ENCODE data around the gene ECEL1.
"Not testable (repeated sequence)": the region's sequence is repeated elsewhere in the genome, so short reads cannot be mapped to it uniquely, and the experiment has no call there.

The ECEL1 gene

GRCh38 chr2:232441147-232441651 lies 46.4 kb downstream of the ECEL1 start:
- no peaks in the 10 kb centered on the region for H3K79me2 ChIP-seq (ENCODE audit: insufficient read depth, low read depth)

GRCh38 chr2:232440220-232441018 lies 47.2 kb downstream of the ECEL1 start:
- H3K27me3 ChIP-seq (ENCODE audit: insufficient read depth, low read depth); H3K79me2 ChIP-seq (ENCODE audit: insufficient read depth, low read depth); H3K4me2 ChIP-seq; H3K27ac ChIP-seq; H3K36me3 ChIP-seq (ENCODE audit: insufficient read depth); H3K4me3 ChIP-seq (IDR thresholded peaks at IDR 0.05; ENCODE audit: insufficient read depth, low read depth, low read length); H3K9ac ChIP-seq; H4K20me1 ChIP-seq (ENCODE audit: insufficient read depth); H3K4me1 ChIP-seq (ENCODE audit: low read depth, poor library complexity, severe bottlenecking): not testable (repeated sequence)
- peak; percentile 84 for TF ChIP-seq CTCF (conservative IDR thresholded peaks at IDR 0.05; ENCODE audit: low read depth, low read length)
- peak overlapping the region; percentile 44 for H2AFZ ChIP-seq (ENCODE audit: low read depth)

More at GRCh38 chr2:232441147-232441651, 46.4 kb downstream of the ECEL1 start:
- Histone ChIP-seq H3K4me2 (no peak overlapping the region), H3K9ac (no peak overlapping the region), H3K27me3 (ENCODE audit: insufficient read depth, low read depth) (no peaks in the 10 kb centered on the region), H3K4me3 (IDR thresholded peaks at IDR 0.05; ENCODE audit: insufficient read depth, low read depth, low read length) (no peak overlapping the region), H3K36me3 (ENCODE audit: insufficient read depth) (no peaks in the 10 kb centered on the region), H3K4me1 (ENCODE audit: low read depth, poor library complexity, severe bottlenecking) (no peaks in the 10 kb centered on the region), H2AFZ (ENCODE audit: low read depth) (no peak overlapping the region), H4K20me1 (ENCODE audit: insufficient read depth) (no peaks in the 10 kb centered on the region), H3K27ac (no peak overlapping the region)
- no peak for TF ChIP-seq CTCF (conservative IDR thresholded peaks at IDR 0.05; ENCODE audit: low read depth, low read length)

GRCh38 chr2:232439758-232440135 lies 47.9 kb downstream of the ECEL1 start:
- H3K27me3 ChIP-seq (ENCODE audit: insufficient read depth, low read depth) = no peaks in the 10 kb centered on the region
- no peaks in the 10 kb centered on the region for H3K4me1 ChIP-seq (ENCODE audit: low read depth, poor library complexity, severe bottlenecking)
- H4K20me1 ChIP-seq (ENCODE audit: insufficient read depth) = no peaks in the 10 kb centered on the region
- H3K27ac ChIP-seq = no peak overlapping the region
- H3K79me2 ChIP-seq (ENCODE audit: insufficient read depth, low read depth) = no peaks in the 10 kb centered on the region
- H3K36me3 ChIP-seq (ENCODE audit: insufficient read depth) = no peaks in the 10 kb centered on the region
- H2AFZ ChIP-seq (ENCODE audit: low read depth) = peak overlapping the region; percentile 44; the same call in 1 of the 2 replicates
- no peak overlapping the region for H3K9ac ChIP-seq
- no peak overlapping the region for H3K4me3 ChIP-seq (IDR thresholded peaks at IDR 0.05; ENCODE audit: insufficient read depth, low read depth, low read length)
- no peak overlapping the region for H3K4me2 ChIP-seq
- peak; percentile 45 for TF ChIP-seq CTCF (conservative IDR thresholded peaks at IDR 0.05; ENCODE audit: low read depth, low read length)

- Histone ChIP-seq H3K9ac (no peak overlapping the region), H3K36me3 (ENCODE audit: insufficient read depth) (no peaks in the 10 kb centered on the region), H3K4me1 (ENCODE audit: low read depth, poor library complexity, severe bottlenecking) (no peaks in the 10 kb centered on the region), H3K4me2 (no peak overlapping the region), H3K27me3 (ENCODE audit: insufficient read depth, low read depth) (no peaks in the 10 kb centered on the region), H3K27ac (no peak overlapping the region), H3K4me3 (IDR thresholded peaks at IDR 0.05; ENCODE audit: insufficient read depth, low read depth, low read length) (no peak overlapping the region), H3K79me2 (ENCODE audit: insufficient read depth, low read depth) (no peaks in the 10 kb centered on the region), H4K20me1 (ENCODE audit: insufficient read depth) (no peaks in the 10 kb centered on the region), H2AFZ (ENCODE audit: low read depth) (no peak overlapping the region)
- peak; percentile 56 for TF ChIP-seq CTCF (conservative IDR thresholded peaks at IDR 0.05; ENCODE audit: low read depth, low read length)
Observed at GRCh38 chr2:232438951-232439757, 48.5 kb downstream of the ECEL1 start.

Measured in KMS-11 (cell line).